ENCODE measurements around the gene DNAAF6. TPM values are rescaled to one million over a fixed set of nuclear protein-coding genes. Genes with fewer than 3 reads are reported as not detected.

Gene DNAAF6
- total RNA-seq, 2 experiments from 2014 or later = not detected

- H3K4me1 ChIP-seq (ENCODE audit: insufficient read depth, low read length, poor library complexity, severe bottlenecking) = no peaks in the 10 kb centered on the region
- H4K20me1 ChIP-seq (ENCODE audit: insufficient read depth, low read length) = no peaks in the 10 kb centered on the region
- H3K36me3 ChIP-seq (ENCODE audit: insufficient read depth, low read length) = no peaks in the 10 kb centered on the region
- TF ChIP-seq CTCF (conservative IDR thresholded peaks at IDR 0.05; ENCODE audit: low read length) (no peak), EZH2phosphoT487 (IDR thresholded peaks at IDR 0.05; ENCODE audit: borderline replicate concordance, low read depth, low read length) (no peak)
- no peaks in the 10 kb centered on the region for H3K9me2 ChIP-seq (ENCODE audit: insufficient read depth, low read length)
- H2AFZ ChIP-seq (ENCODE audit: low read length) = no peak overlapping the region
- CTCF ChIA-PET (ENCODE audit: unreplicated experiment) = no interaction called here
- no peaks in the 10 kb centered on the region for H3K9me3 ChIP-seq (ENCODE audit: low read length)
- no TSS peak for BruUV-seq (replicated peaks)
- intact Hi-C loops (cut with micrococcal nuclease; ENCODE audit: unreplicated experiment) = no loop called here
- H3K27ac ChIP-seq (ENCODE audit: low read depth, low read length, poor library complexity, severe bottlenecking) = no peak overlapping the region
- DNase-seq (ENCODE audit: low spot score) = no peak
- H3K79me2 ChIP-seq (ENCODE audit: insufficient read depth, low read depth, low read length) = no peaks in the 10 kb centered on the region
- no peak overlapping the region for H3K4me2 ChIP-seq (ENCODE audit: low read length)
- H3K4me3 ChIP-seq (ENCODE audit: low read depth, low read length, poor library complexity, severe bottlenecking) = no peak overlapping the region
- POLR2A ChIA-PET = no interaction called here
These were observed 38.2 kb upstream of the DNAAF6 start for GRCh38 chrX:107168257-107168656.

GRCh38 chrX:107168712-107169111 is 37.7 kb upstream of the DNAAF6 start:
- Histone ChIP-seq H3K36me3 (ENCODE audit: insufficient read depth, low read length) (no peaks in the 10 kb centered on the region), H3K9me2 (ENCODE audit: insufficient read depth, low read length) (no peaks in the 10 kb centered on the region), H3K79me2 (ENCODE audit: insufficient read depth, low read depth, low read length) (no peaks in the 10 kb centered on the region), H3K4me2 (ENCODE audit: low read length) (no peak overlapping the region), H3K4me3 (ENCODE audit: low read depth, low read length, poor library complexity, severe bottlenecking) (no peak overlapping the region), H3K9me3 (ENCODE audit: low read length) (no peaks in the 10 kb centered on the region), H3K27ac (ENCODE audit: low read depth, low read length, poor library complexity, severe bottlenecking) (no peak overlapping the region), H2AFZ (ENCODE audit: low read length) (no peak overlapping the region), H3K4me1 (ENCODE audit: insufficient read depth, low read length, poor library complexity, severe bottlenecking) (no peaks in the 10 kb centered on the region), H4K20me1 (ENCODE audit: insufficient read depth, low read length) (no peaks in the 10 kb centered on the region)
- ChIA-PET POLR2A (no interaction called here), CTCF (ENCODE audit: unreplicated experiment) (no interaction called here)
- intact Hi-C loops (cut with micrococcal nuclease; ENCODE audit: unreplicated experiment) = no loop called here
- TF ChIP-seq CTCF (conservative IDR thresholded peaks at IDR 0.05; ENCODE audit: low read length) = no peak
- TF ChIP-seq EZH2phosphoT487 (IDR thresholded peaks at IDR 0.05; ENCODE audit: borderline replicate concordance, low read depth, low read length) = no peak
- BruUV-seq (replicated peaks) = no TSS peak
- no peak for DNase-seq (ENCODE audit: low spot score)

GRCh38 chrX:107171369-107172102 is 34.9 kb upstream of the DNAAF6 start:
- TF ChIP-seq EZH2phosphoT487 (IDR thresholded peaks at IDR 0.05; ENCODE audit: borderline replicate concordance, low read depth, low read length) = no peak
- no peak for TF ChIP-seq CTCF (conservative IDR thresholded peaks at IDR 0.05; ENCODE audit: low read length)
- no peak overlapping the region for H2AFZ ChIP-seq (ENCODE audit: low read length)
- H4K20me1 ChIP-seq (ENCODE audit: insufficient read depth, low read length) = no peaks in the 10 kb centered on the region
- no peak overlapping the region for H3K27ac ChIP-seq (ENCODE audit: low read depth, low read length, poor library complexity, severe bottlenecking)
- H3K9me2 ChIP-seq (ENCODE audit: insufficient read depth, low read length) = no peaks in the 10 kb centered on the region
- no peaks in the 10 kb centered on the region for H3K4me1 ChIP-seq (ENCODE audit: insufficient read depth, low read length, poor library complexity, severe bottlenecking)
- H3K4me2 ChIP-seq (ENCODE audit: low read length) = no peak overlapping the region
- H3K4me3 ChIP-seq (ENCODE audit: low read depth, low read length, poor library complexity, severe bottlenecking) = no peak overlapping the region
- ChIA-PET POLR2A (no interaction called here), CTCF (ENCODE audit: unreplicated experiment) (no interaction called here)
- no peaks in the 10 kb centered on the region for H3K9me3 ChIP-seq (ENCODE audit: low read length)
- no TSS peak for BruUV-seq (replicated peaks)
- no peak for DNase-seq (ENCODE audit: low spot score)
- intact Hi-C loops (cut with micrococcal nuclease; ENCODE audit: unreplicated experiment) = no loop called here
- H3K36me3 ChIP-seq (ENCODE audit: insufficient read depth, low read length) = no peaks in the 10 kb centered on the region
- H3K79me2 ChIP-seq (ENCODE audit: insufficient read depth, low read depth, low read length) = no peaks in the 10 kb centered on the region

All from OCI-LY7 (cell line).